Stimulated activated CD4-positive, alpha-beta T cell treated with anti-CD3 and anti-CD28 coated beads, TNF-alpha, amount 100 ng/mL, for 1 hour (primary cell): ENCODE data around the gene FOXD4.
"Not testable (repeated sequence)": the region's sequence is repeated elsewhere in the genome, so short reads cannot be mapped to it uniquely, and the experiment has no call there.

Source experiments
- DNase-seq, 3 donors: peaks; one replicate each; pipeline ENCODE4 v3.0.0-alpha.2; 2020; ENCODE audit warnings: low read depth in 3 of 3, low spot score in 1 of 3

The FOXD4 gene

DNA sequence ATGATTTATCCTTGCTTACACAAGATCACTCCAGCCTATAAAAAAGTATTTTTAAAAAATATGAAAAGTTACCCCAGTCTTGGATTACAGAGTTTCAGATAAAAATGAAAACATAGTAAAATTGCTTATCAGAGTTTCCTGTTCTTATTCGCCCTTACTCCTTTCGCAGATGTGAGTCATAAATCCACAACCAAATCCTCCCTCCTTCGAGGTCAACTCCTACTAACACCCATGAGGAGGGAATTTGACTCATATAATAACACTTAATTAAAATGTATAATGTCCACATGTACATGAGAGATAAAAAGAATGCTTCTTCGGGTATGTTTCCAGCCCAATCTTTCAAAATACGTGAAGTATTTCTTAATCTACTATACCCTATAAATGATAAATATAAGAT is 23.9 kb downstream of the FOXD4 start:
- not testable (repeated sequence) for DNase-seq

DNA sequence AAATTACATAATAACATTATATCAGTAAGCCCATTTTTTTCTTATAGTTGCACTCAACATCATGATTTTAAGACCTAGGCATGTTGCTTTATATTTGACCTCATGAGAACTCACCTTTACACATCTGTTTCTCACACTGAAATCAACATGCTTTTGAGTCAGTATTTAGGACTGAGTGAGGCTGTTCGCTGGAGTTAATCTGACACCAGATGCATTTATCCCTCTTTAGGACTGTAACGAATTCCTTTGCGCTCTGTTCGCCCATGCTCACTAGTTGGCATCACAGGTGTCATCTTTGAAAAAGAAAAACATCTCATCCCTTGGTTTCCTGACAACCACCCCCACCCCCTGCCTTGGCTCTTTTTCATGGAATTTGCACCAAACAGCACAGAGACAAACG is 24.3 kb downstream of the FOXD4 start:
- DNase-seq = not testable (repeated sequence)

DNA sequence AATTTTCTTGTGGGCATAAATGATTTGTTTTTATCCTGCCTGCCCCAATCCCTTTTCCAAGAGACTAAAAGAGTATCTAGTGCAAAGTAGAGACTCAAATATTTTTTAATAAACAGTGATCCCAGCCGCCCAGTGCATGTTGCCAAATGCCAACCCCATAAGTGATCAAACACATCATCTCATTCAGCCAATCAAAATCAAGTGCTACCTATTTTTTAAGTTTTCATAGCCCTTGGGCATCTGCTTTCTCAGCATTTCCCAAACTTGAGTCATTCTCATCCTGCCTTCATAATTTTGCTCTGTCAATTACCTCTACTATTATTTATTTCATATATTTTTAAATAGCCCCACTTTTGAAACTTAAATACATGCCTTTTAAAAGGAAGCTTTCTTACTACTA is 27.4 kb downstream of the FOXD4 start:
- DNase-seq = not testable (repeated sequence)

DNA sequence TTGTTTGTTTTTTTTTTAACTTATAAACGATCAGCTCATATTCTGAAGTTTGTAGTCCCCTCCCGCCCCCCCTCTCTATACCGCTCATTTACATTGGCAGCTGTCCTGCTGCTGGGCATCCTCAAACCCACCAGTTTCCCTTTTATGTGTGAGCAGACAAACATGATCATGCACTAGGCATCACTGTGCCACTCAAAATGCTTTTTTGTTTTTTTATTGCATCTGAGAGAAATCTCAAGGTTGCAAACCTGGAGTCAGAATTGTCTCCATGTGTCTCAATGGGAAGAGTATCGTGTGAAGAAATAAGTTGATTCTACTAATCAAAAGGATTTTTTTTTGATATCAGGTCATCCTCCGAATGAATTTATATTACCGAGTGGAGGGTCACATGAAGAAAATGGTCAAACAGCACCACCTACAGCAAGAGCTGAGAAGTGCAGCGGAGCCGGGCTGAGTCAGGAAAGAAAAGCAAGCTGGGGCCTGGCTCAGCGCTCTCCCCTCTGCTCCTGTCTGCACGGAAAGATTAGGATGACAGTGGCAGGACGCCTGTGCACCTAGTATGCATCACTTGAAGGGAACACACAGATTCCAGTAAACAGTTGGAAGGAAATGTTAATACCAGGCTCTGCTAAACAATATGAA is 29.7 kb downstream of the FOXD4 start:
- DNase-seq = not testable (repeated sequence)

DNA sequence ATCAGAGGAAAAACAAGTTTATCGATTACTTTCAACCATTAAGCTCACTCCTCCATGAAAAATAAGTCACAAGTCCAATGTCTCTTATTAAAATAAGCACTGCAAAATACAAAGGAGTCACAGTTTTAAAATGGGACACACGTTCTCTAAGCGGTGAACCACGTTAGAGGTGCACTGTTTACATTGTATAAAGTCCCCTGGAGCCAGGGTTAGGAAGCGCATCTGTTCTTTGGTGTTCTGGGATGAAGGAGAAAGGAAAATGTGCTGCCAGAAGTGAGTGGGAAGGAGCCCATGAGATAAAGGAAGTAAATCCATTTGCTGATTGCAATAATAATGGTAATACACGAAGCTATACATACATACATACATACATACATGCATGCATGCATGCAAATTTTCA is 30.4 kb downstream of the FOXD4 start:
- not testable (repeated sequence) for DNase-seq

DNA sequence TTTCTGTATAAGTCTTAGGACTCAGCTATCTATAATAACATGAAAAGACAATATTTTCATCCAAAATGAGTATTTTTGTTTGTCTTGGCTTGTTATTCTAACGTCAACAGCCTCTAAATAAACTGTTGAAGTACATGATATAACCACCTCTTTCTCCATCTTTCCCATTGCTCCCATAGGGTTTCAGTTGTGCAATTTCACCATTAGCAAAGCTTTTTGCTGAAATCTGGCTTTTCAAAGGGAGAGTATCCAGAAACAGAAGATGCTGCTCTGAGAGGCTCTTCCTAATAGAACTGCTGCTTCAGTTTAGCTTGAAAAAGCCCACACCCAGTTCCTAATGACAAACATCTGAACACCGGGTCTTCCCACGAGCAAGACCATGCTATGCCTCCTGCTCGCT is 31.1 kb downstream of the FOXD4 start:
- DNase-seq = not testable (repeated sequence)

DNA sequence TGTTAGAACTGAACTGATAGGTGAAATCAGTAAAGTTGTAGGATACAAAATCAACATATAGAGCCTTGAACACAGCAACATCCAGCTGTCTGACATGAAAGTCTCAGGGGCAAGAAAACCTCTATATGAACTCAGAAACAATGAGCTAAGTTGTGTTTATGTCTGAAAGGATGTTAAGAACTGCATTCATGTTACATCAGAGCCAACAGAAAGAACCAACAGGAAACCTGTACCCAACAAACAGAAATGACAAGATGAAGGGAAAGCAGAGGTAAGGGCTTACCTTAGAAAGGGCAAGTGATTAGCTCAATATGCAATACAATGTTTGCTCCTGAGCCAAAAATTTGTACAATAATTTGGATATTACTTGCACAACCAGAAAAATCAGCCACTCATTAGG is 31.5 kb downstream of the FOXD4 start:
- DNase-seq = not testable (repeated sequence)

DNA sequence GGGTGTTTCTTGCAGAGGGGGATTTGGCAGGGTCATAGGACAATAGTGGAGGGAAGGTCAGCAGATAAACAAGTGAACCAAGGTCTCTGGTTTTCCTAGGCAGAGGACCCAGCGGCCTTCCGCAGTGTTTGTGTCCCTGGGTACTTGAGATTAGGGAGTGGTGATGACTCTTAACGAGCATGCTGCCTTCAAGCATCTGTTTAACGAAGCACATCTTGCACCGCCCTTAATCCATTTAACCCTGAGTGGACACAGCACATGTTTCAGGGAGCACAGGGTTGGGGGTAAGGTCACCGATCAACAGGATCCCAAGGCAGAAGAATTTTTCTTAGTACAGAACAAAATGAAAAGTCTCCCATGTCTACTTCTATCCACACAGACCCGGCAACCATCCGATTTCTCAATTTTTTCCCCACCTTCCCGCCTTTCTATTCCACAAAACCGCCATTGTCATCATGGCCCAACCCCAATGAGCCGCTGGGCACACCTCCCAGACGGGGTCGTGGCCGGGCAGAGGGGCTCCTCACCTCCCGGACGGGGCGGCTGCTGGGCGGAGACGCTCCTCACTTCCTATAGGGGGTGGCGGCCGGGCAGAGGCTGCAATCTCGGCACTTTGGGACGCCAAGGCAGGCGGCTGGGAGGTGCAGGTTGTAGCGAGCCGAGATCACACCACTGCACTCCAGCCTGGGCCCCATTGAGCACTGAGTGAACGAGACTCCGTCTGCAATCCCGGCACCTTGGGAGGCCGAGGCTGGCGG is 35.1 kb downstream of the FOXD4 start:
- not testable (repeated sequence) for DNase-seq

DNA sequence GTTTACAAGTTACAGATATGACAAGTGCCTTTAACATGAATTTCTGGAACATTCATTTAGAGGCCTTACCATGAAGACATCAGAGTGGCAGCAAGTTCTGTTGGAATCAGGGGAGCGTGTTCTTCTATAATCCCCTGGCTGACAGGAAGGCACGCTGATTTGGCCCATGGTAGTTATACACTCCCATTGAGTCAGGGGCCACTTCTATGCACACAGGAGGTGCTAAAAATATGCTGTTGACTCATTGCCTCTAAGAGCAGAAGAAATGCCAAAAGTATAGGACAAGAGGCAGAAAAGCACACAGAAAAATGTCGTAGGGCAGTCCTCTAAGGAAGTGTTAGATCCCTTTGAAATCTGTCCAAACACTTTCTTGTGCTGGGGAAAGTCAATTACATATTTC is 39.9 kb downstream of the FOXD4 start:
- not testable (repeated sequence) for DNase-seq

DNA sequence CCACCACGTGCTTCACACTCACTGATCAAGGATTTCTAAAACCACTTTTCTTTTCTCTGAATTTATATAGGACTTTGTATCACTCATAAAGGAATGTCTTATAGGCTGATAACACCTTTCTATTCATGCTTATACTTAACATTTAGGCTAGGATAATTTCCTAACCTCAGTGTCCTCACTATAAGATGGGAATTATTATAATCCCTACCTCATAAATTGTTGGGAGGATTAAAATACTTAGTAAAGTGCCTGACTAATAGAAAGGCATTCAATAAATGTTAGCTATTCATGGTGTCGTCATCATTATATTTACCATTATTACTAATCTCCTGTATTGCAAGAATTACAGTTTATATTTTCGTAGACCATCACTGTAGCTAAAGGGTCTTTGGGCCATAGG is 41.8 kb downstream of the FOXD4 start:
- DNase-seq = not testable (repeated sequence)

DNA sequence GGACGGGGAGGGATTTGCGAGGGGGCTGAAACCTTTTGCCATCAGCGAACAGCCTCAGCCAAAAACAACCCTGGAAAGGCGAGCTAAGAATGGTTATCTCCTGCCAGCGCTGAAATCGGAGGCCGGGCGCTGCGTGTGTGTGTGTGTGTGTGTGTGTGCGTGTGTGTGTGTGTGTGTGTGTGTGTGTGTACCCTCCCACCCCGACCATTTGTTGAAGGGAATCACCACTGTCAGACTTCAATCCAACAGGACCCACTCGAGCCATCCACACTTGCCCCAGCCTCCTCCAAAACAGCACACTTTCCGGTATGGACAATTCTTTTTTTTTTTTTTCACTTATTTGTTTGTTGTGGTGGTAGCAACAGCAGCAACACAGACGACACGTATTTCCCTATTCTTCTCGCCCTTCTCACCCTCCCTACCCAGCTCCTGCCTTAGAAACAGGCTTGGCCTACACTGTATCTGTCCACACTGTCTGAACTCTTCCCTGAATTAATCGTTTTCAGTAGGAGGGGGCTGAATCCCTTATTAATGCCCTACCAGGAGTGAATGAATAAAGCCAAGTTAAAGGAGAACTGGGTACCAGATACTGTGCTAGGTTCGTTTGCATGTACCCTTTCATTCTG is 44.2 kb downstream of the FOXD4 start:
- DNase-seq = not testable (repeated sequence)

DNA sequence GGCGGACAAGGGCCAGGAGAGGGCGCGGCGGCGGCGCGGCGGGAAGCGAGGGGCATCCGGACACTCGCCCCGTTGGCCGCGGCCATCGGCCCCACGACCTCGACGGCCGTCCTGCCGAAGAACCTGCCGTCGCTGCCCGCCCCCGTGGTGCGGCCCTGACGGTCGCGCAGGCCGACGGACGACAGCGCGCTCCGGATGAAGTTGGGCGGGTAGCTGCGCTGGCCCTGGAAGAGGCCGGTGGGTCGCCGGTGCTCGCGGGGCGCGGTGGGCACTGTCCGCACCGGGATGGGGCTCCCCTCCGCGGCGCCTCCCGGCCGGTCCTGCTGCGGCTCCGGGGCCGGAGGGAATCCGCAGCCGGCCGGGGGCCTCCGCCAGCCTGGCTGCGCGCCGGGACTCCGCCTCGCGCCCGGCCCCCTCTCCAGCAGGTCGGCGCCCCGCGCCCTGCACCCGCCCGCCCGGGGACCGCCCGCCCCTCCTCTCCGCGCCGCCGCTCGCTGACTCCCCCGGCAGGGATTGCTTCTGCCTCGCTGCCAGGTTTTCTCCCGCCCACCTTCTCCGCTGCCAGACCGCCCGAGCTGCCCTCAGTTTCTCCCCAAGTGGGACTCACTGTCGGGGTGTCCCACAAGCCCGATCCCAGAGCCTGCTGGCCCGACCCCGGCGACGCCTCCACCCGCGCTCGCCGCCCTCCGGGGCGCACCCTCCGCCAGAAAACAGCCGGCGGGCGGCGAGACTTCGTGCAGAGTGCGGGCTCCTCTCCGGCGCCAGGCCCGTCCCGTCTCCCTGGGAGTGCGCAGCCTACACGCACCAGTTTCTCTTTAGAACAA is 44.9 kb downstream of the FOXD4 start:
- DNase-seq = not testable (repeated sequence)
